Stimulated activated CD8-positive, alpha-beta memory T cell treated with anti-CD3 and anti-CD28 coated beads, Interleukin-15, amount 100 ng/mL, for 1 hour (primary cell): Measurements from ENCODE around the gene NLRP6.
"Not testable (repeated sequence)": the region's sequence is repeated elsewhere in the genome, so short reads cannot be mapped to it uniquely, and the experiment has no call there.

Experiments used
- DNase-seq: peaks from one replicate; pipeline ENCODE4 v3.0.0-alpha.2; 2020; ENCODE audit warnings: low read depth

The NLRP6 gene

GRCh38 chr11:278001-278951 lies at the start of gene NLRP6:
Gene NLRP6, plus strand, starts transcription at chr11:278407. Its CDS starts 163 bp downstream, at chr11:278570.
- DNase-seq: no peak

GRCh38 chr11:230431-230830 lies 47.8 kb upstream of the NLRP6 start:
- DNase-seq: no peak

GRCh38 chr11:232783-233565 lies 45.2 kb upstream of the NLRP6 start:
- DNase-seq: no peak

DNA sequence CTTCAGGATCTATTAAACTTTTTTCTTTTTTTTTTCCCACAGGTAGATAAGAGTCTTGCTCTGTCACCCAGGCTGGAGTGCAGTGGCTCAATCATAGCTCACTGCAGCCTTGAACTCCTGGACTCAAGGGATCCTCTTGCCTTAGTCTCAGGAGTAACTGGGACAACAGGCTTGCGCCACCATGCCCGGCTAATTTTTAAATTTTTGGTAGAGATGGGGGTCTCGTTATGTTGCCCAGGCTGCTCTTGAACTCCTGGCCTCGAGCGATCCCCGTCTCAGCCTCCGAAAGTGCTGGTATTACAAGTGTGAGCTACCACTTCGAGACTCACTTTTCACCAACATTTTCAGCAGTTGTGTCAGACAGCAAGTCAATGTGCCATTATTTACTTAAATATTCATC lies 43.0 kb upstream of the NLRP6 start:
- DNase-seq: no peak

DNA sequence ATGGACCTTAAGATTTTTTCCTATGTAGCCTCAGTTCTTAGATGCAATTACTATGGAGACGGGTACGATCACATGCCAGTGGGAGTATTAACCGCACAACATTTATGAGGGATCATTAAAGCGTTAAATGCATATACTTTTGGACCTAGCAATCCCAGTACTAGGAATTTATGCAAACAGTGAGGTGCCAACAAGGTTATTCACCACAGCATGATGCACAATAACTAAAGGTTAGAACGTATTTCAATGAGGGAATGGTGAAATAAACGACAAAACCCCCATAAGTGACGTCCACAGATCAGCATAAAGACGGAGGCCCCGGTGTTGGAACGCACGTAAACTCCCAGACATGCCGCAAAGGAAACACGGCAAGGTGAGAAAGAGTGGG lies 42.6 kb upstream of the NLRP6 start:
- peak; percentile 27 for DNase-seq

DNA sequence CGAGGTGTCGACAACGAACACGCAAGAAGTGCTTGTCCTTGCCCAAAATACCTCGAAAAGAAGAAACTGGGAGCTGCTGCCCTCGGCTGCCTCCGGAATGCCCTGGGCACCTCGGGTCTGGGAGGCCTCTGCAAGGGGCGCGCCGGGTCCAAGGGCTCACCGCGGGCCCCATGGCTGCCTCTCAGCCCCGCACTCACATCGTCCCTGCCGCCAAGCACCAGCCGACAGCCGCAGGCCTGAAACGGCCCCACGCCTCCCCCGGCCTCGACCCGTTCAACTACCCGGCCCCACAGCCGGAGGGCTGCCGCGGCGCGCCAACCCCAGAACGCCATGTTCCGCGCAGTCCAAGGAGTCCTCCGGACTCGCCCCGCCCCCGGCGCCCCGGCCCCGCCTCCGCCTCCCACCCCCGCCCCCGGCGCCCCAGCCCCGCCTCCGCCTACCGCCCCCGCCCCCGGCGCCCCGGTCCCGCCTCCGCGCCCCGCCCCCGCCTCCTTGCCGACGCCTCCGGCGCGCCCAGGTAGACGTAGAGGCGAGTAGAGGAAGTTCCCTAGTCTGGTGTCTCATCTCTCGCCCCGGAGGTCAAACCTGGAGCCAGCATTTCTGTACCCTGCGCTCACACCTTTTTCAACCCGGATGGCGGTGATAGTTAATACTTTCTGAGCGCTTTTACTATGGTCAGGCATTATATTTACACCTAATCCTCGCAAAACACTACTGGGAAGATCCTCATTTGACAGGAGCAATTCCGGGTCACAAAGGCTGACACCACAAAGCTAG lies 42.0 kb upstream of the NLRP6 start, which contains the start of gene SIRT3:
Gene SIRT3 (minus strand): TSS at position 346 of the 777 bp plus-strand sequence. CDS start 14 bp downstream, at position 332.
- DNase-seq: peak; percentile 67

- DNase-seq: peak; percentile 76
Observed at GRCh38 chr11:236774-237767, 41.1 kb upstream of the NLRP6 start, which contains the start of gene PSMD13. Gene PSMD13, plus strand, starts transcription at chr11:236976. Its CDS starts 74 bp downstream, at chr11:237050.

GRCh38 chr11:238346-238745 lies 39.9 kb upstream of the NLRP6 start:
- not testable (repeated sequence) for DNase-seq

- DNase-seq: no peak
Observed at GRCh38 chr11:240315-240714, 37.9 kb upstream of the NLRP6 start.

DNA sequence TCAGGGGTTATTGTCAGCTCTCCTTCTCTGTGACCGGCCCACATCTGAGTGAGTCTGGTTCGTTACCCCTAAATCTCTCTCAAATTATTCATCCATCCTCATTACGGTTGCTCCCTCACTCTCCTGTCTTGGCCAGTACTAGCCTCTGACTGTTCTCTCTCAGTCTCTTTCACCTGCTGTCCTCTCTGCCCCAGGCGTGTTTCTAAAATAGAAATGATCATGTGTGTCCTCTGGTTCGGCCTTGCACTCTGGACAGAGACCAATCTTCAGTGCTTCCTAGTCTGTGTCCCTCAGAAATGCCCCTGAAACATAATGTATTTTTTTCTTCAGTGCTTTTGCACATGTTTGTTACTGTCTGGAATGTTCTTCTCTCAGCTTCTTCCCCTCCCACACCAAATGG lies 36.6 kb upstream of the NLRP6 start:
- DNase-seq: no peak

GRCh38 chr11:244376-244775 lies 33.8 kb upstream of the NLRP6 start:
- DNase-seq: no peak

GRCh38 chr11:249062-249461 lies 29.1 kb upstream of the NLRP6 start:
- no peak for DNase-seq

GRCh38 chr11:250274-250673 lies 27.9 kb upstream of the NLRP6 start:
- DNase-seq: no peak

GRCh38 chr11:250740-251299 lies 27.4 kb upstream of the NLRP6 start:
- DNase-seq: peak; percentile 70

DNA sequence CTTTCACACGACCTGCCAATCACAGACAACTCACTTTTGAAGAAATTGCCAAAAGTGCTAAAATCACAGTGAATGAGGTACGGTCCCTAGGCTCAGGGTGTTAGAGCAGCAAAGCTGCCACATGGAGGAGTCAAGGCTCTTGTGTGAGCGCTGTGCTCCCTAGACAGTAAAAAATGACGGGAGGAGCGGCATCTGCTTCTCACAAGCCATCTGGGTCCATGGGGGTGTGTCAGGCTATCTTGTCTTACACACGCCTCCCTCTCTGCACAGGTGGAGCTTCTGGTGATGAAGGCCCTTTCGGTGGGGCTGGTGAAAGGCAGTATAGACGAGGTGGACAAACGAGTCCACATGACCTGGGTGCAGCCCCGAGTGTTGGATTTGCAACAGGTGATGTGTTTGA lies 26.7 kb upstream of the NLRP6 start:
- no peak for DNase-seq

DNA sequence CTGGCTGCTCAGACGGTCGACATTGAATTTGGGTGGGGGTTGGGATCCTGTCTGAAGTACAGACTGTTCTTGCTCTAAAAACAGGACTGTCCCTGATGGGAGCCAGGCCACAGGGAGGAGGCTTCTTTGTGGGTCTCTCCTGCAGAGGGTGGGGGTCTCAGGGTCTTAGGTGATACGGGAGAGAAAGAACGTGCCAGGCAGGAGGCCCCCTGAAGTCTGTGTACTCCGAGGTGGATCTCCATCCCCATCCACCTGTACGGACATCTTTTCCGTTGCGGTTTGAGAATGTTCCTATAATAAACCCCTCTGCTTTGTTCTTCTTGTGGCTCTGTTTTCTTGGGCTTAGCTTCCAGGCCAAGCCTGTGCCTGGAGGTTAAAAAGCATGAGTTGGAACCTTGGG lies 25.5 kb upstream of the NLRP6 start:
- no peak for DNase-seq

DNA sequence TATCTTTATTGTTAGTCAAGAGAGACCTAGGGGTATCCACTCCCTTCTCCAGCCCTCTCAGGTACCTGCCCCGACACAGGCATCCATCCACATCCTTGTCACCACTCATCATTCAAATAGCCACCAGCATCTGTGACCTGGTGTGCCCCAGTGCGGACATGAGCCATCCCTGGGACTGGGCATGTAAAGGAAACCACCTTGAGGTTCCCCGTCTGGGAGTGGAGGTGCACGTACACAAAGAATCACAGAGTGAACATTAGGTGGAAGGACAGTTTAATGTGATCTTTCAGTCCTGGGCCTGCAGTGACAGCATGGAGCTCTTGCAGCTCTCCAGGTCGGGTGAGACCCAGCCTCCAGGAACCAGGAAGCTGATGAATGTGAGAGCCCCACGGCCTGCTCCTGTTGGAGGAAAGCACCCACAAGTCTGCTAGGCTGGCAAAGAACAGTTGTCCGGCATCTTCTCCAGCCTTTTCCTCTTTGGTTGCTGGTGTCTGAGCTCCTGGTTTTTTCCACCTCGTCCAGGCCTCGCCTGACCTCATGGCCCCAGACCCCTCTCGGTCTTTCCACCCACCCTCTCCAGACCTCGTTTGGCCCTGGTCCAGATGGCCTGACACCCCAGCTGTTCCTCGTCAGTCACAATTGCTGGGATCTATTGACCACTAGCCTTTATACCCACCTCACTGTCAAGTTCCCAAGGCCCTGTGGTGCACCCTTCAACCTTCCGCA lies 24.9 kb upstream of the NLRP6 start:
- no peak for DNase-seq

DNA sequence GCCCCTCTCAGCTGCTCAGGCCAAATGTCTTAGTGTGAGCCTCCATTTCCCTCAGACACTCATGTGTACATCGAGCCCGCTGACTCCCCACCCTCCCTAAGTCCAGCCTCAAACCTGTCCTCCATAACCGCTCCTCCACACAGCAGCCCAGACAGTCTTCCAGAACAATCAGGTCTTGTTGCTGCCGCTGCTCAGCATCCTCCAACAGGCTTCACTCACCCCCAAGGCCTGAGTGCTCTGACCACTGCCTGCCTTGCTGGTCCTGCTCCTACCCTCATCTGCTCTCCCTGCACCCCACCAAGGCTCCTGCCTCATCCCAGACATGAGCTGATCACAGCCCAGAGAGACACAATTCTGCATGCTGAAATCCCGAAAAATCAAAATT lies 24.3 kb upstream of the NLRP6 start:
- DNase-seq: no peak

GRCh38 chr11:255176-255575 lies 23.0 kb upstream of the NLRP6 start:
- no peak for DNase-seq

GRCh38 chr11:255816-256215 lies 22.4 kb upstream of the NLRP6 start:
- DNase-seq: no peak
